ENCODE data around the gene KY. TPM values are rescaled to one million over a fixed set of nuclear protein-coding genes. Genes with fewer than 3 reads are reported as not detected.

Gene KY
- polyA plus RNA-seq, 2 of the 4 experiments (the other 2 are of a cell fraction): 0.04 to 0.05 TPM

DNA sequence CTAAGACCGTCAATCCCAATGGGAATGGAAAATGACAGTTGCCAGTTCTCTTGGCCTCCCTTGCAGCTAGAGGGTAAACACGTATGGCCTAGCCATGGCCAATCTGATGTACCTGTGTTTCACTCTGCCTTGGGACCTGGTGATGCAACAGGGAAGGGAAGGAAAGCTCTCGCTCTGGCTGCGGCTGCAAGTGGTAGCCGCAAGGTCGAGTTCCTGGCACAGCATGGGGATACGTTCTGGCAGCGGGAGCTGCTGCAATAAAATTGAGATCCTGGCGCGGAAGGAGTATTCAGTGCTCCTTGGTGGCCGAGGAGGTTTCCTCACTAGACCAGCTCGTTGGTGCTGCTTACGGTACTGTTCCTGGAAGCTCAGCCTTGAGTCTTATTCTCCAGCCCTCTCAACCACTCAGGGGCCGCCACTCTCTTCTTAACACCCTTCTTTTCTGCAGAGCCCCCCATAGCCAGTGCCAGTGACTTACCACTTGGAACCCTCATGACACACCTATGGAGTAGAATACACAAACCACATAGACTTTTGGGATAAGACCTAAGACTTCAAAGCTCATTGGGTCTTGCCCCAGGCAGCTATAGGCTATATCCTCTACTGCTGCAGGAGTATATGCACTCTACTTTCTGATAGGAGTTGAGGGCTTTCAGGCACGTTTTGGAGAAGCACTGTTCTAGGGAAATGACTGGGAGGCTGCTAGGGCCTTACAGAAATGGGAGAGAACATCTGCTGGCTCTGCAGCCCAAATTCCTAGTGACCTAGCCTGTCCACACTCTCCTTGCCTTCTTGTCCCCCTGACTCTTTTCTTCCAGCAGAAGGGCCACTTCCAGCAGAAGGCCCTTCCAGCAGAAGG, 2.7 kb downstream of the KY start:
- DNase-seq (ENCODE audit: low read depth in 1 of 2, low spot score in 1 of 2): no peak
- ChIA-PET CTCF (no interaction called here), POLR2A (no interaction called here)
- Histone ChIP-seq H3K27ac (no peak overlapping the region), H3K4me3 (no peak overlapping the region), H3K9me3 (no peaks in the 10 kb centered on the region), H3K4me1 (no peaks in the 10 kb centered on the region), H3K4me2 (no peak overlapping the region)
- no peak for FAIRE-seq
- ATAC-seq: no peak
- TF ChIP-seq RNF2 (IDR thresholded peaks at IDR 0.05; ENCODE audit: borderline replicate concordance, low read depth) (no peak), ZNF302 (CRISPR knock-in tag; IDR thresholded peaks at IDR 0.05) (no peak), RAD21 (conservative IDR thresholded peaks at IDR 0.05 in 1 of 2, IDR thresholded peaks at IDR 0.05 in 1 of 2) (no peak), EP300 (IDR thresholded peaks at IDR 0.05) (no peak), CEBPB (IDR thresholded peaks at IDR 0.05) (no peak), RFX5 (IDR thresholded peaks at IDR 0.05) (no peak), POLR2AphosphoS2 (conservative IDR thresholded peaks at IDR 0.05; ENCODE audit: low read length) (no peak), JUN (IDR thresholded peaks at IDR 0.05) (no peak), NPAS2 (CRISPR knock-in tag; IDR thresholded peaks at IDR 0.05; ENCODE audit: borderline replicate concordance) (no peak), RCOR1 (IDR thresholded peaks at IDR 0.05; ENCODE audit: low read depth, low read length) (no peak), CBX2 (IDR thresholded peaks at IDR 0.05; ENCODE audit: borderline replicate concordance, low read depth) (no peak), EHMT2 (IDR thresholded peaks at IDR 0.05; ENCODE audit: low read depth) (no peak)
- TF ChIP-seq, protein P1, sequence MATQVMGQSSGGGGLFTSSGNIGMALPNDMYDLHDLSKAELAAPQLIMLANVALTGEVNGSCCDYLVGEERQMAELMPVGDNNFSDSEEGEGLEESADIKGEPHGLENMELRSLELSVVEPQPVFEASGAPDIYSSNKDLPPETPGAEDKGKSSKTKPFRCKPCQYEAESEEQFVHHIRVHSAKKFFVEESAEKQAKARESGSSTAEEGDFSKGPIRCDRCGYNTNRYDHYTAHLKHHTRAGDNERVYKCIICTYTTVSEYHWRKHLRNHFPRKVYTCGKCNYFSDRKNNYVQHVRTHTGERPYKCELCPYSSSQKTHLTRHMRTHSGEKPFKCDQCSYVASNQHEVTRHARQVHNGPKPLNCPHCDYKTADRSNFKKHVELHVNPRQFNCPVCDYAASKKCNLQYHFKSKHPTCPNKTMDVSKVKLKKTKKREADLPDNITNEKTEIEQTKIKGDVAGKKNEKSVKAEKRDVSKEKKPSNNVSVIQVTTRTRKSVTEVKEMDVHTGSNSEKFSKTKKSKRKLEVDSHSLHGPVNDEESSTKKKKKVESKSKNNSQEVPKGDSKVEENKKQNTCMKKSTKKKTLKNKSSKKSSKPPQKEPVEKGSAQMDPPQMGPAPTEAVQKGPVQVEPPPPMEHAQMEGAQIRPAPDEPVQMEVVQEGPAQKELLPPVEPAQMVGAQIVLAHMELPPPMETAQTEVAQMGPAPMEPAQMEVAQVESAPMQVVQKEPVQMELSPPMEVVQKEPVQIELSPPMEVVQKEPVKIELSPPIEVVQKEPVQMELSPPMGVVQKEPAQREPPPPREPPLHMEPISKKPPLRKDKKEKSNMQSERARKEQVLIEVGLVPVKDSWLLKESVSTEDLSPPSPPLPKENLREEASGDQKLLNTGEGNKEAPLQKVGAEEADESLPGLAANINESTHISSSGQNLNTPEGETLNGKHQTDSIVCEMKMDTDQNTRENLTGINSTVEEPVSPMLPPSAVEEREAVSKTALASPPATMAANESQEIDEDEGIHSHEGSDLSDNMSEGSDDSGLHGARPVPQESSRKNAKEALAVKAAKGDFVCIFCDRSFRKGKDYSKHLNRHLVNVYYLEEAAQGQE (IDR thresholded peaks at IDR 0.05): no peak
- TF ChIP-seq, protein P2, sequence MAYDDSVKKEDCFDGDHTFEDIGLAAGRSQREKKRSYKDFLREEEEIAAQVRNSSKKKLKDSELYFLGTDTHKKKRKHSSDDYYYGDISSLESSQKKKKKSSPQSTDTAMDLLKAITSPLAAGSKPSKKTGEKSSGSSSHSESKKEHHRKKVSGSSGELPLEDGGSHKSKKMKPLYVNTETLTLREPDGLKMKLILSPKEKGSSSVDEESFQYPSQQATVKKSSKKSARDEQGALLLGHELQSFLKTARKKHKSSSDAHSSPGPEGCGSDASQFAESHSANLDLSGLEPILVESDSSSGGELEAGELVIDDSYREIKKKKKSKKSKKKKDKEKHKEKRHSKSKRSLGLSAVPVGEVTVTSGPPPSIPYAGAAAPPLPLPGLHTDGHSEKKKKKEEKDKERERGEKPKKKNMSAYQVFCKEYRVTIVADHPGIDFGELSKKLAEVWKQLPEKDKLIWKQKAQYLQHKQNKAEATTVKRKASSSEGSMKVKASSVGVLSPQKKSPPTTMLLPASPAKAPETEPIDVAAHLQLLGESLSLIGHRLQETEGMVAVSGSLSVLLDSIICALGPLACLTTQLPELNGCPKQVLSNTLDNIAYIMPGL (CRISPR knock-in tag; IDR thresholded peaks at IDR 0.05; ENCODE audit: borderline replicate concordance): no peak
- 53% methylated on average over 15 of the region's 15 CpGs for WGBS (ENCODE audit: missing lambda C conversion rate)

DNA sequence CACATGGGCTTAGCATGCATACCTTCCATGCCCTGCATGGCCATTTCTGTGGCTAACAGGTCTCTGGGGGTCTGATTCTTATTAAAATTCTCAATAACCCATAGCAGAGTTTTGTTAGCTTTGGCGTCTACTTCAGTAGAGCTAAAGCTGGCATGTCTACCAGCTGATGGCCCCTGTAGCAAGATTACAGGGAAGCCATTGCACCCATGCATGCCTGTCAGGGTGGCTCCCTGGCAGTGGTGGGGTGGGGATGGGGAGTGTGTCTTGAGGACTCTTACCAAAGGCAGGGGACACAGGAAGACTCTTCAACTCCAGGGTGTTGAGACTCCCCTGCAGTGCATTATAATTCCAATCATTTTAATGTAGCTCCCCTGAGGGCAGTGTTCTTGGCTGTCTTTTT, 4.7 kb downstream of the KY start:
- no peak overlapping the region for H3K4me3 ChIP-seq
- H3K4me2 ChIP-seq: no peak overlapping the region
- H3K9me3 ChIP-seq: no peaks in the 10 kb centered on the region
- FAIRE-seq (no peak), DNase-seq (ENCODE audit: low read depth in 1 of 2, low spot score in 1 of 2) (no peak), ATAC-seq (no peak)
- H3K4me1 ChIP-seq: no peaks in the 10 kb centered on the region
- no peak for TF ChIP-seq HDAC2 (IDR thresholded peaks at IDR 0.05)
- TF ChIP-seq EHMT2 (IDR thresholded peaks at IDR 0.05; ENCODE audit: low read depth): no peak
- no peak for TF ChIP-seq BHLHE40 (IDR thresholded peaks at IDR 0.05; ENCODE audit: low read depth, low read length)
- TF ChIP-seq CBX2 (IDR thresholded peaks at IDR 0.05; ENCODE audit: borderline replicate concordance, low read depth): no peak
- TF ChIP-seq TFCP2L1 (CRISPR knock-in tag; IDR thresholded peaks at IDR 0.05): no peak
- TF ChIP-seq CHD4 (IDR thresholded peaks at IDR 0.05; ENCODE audit: borderline replicate concordance): no peak
- no peak for TF ChIP-seq EHF (CRISPR knock-in tag; IDR thresholded peaks at IDR 0.05)
- WGBS (ENCODE audit: missing lambda C conversion rate): 40% methylated on average over 1 of the region's 1 CpG
- H3K27ac ChIP-seq: no peak overlapping the region
- CTCF ChIA-PET: interaction anchor here (1.1 to 1.2 kb wide), 2 partner anchors 44 to 45 kb away, joined by 3 to 4 read pairs; no protein-coding TSS in a partner anchor
- POLR2A ChIA-PET: no interaction called here
